GM12892 (cell line): Measurements from ENCODE around the gene LRRC74A.

Experiments used
- POLR2A ChIP-seq: IDR thresholded peaks from 2 replicates; pipeline ENCODE4 v1.6.1; 2011; ENCODE audit warnings: low read depth, low read length, control low read depth
- POLR2AphosphoS5 ChIP-seq: IDR thresholded peaks from 2 replicates; pipeline ENCODE4 v1.6.1; 2011; ENCODE audit warnings: low read depth, low read length, control low read depth
- TAF1 ChIP-seq: IDR thresholded peaks from 2 replicates; pipeline ENCODE4 v1.6.1; 2011; ENCODE audit warnings: low read depth, mild to moderate bottlenecking, control low read depth, low read length, borderline replicate concordance

DNA sequence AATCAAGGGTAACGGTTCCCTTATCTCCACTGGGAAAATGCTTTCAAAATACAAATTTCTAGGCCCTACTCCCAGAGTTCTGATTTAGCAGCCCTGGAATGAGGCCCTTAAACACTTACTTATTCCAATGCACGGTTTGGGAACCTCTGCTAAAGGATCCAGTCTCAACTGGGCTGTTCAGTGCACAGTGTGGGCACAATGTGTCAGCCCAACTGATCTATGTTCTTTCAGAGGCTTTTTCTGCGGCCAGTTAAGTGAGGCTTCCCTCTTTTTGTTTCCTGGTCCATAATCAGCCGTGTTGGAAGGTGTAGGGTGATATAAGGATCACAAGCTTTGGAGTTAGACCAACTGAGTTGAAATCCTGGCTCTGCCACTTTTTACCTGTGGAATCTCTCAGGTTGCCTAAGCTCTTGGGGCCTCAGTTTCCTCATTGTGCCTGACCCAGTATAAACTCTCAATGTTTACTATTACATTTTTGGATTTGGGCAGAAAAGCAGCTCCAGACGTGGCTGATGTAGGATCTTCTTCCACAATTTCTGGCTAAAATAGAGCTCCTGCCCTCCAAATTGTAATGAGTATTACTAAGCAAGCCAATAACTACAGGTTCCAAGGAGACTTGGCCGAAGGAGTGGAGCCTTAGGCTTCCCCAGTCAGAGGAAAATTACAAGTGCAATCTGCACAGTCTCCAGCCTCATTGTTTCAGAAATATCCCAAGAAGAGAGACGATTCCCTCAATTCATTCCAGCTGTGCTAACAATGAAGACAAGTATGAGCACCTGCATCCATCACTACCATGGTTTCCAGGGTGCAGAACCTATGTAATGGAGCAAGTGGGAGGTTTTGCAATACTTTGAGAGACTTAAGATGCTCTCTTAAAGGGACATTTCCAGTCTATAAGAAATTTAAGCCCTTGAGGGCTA lies 11.2 kb upstream of the LRRC74A start:
- TF ChIP-seq POLR2A (no peak), POLR2AphosphoS5 (no peak), TAF1 (no peak)
